ENCODE measurements around the gene SLC13A3. TPM values are rescaled to one million over a fixed set of nuclear protein-coding genes. Genes with fewer than 3 reads are reported as not detected.

The SLC13A3 gene
- total RNA-seq, 1 experiment from 2014 or later = 17.5 TPM

GRCh38 chr20:46548688-46549087 lies 102.6 kb downstream of the SLC13A3 start:
- no peaks in the 10 kb centered on the region for H3K9me3 ChIP-seq (ENCODE audit: control insufficient read depth, low read depth, low read length)
- no peak overlapping the region for H3K18ac ChIP-seq (ENCODE audit: insufficient read length, low read depth, low read length)
- H3T11ph ChIP-seq (ENCODE audit: low read length) = no peak overlapping the region
- WGBS (ENCODE audit: extremely low coverage, insufficient read length, low lambda C conversion rate) = no CpG with 5 or more reads among the region's 5 CpGs
- no peak overlapping the region for H3K27ac Mint-ChIP-seq
- H3K23ac ChIP-seq (ENCODE audit: insufficient read length, low read depth, low read length) = no peak overlapping the region
- H2BK15ac ChIP-seq (ENCODE audit: low read depth, low read length) = no peak overlapping the region
- no peak overlapping the region for H3K4me3 Mint-ChIP-seq
- no peaks in the 10 kb centered on the region for H3K9me3 Mint-ChIP-seq
- H3K9ac ChIP-seq (ENCODE audit: extremely low read depth, insufficient read length, low read length) = no peak overlapping the region
- H4K8ac ChIP-seq (replicated peaks; ENCODE audit: insufficient read length, low read depth, low read length) = no peak overlapping the region
- H3K4ac ChIP-seq (ENCODE audit: low read depth, low read length) = no peak overlapping the region
- no peaks in the 10 kb centered on the region for H3K27me3 Mint-ChIP-seq (ENCODE audit: low read depth)
- H3K27me3 ChIP-seq (ENCODE audit: insufficient read depth, low read length) = no peaks in the 10 kb centered on the region
- no peak overlapping the region for H4K91ac ChIP-seq (ENCODE audit: insufficient read length, low read depth, low read length)
- H2BK12ac ChIP-seq (ENCODE audit: insufficient read length, low read depth, low read length) = no peak overlapping the region
- no peak overlapping the region for H3K56ac ChIP-seq (ENCODE audit: insufficient read length, low read depth, low read length)
- TF ChIP-seq, protein P1, sequence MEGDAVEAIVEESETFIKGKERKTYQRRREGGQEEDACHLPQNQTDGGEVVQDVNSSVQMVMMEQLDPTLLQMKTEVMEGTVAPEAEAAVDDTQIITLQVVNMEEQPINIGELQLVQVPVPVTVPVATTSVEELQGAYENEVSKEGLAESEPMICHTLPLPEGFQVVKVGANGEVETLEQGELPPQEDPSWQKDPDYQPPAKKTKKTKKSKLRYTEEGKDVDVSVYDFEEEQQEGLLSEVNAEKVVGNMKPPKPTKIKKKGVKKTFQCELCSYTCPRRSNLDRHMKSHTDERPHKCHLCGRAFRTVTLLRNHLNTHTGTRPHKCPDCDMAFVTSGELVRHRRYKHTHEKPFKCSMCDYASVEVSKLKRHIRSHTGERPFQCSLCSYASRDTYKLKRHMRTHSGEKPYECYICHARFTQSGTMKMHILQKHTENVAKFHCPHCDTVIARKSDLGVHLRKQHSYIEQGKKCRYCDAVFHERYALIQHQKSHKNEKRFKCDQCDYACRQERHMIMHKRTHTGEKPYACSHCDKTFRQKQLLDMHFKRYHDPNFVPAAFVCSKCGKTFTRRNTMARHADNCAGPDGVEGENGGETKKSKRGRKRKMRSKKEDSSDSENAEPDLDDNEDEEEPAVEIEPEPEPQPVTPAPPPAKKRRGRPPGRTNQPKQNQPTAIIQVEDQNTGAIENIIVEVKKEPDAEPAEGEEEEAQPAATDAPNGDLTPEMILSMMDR (conservative IDR thresholded peaks at IDR 0.05) = no peak
- no peak overlapping the region for H3K4me2 ChIP-seq (ENCODE audit: insufficient read depth, insufficient read length, low read length)
- H3K23me2 ChIP-seq (ENCODE audit: insufficient read length, low read depth, low read length, poor library complexity, severe bottlenecking) = no peaks in the 10 kb centered on the region
- DNase-seq = no peak
- no peak overlapping the region for H4K5ac ChIP-seq (ENCODE audit: insufficient read length, low read depth, low read length)
- no peaks in the 10 kb centered on the region for H3K79me1 ChIP-seq (ENCODE audit: insufficient read depth, low read depth, low read length, poor library complexity, severe bottlenecking)
- no peak overlapping the region for H2AK5ac ChIP-seq (ENCODE audit: insufficient read length, low read length)
- H2BK5ac ChIP-seq (ENCODE audit: insufficient read length, low read length) = no peak overlapping the region
- no peaks in the 10 kb centered on the region for H3K79me2 ChIP-seq (ENCODE audit: insufficient read depth, low read length)
- H3K27ac ChIP-seq (ENCODE audit: insufficient read length, low read depth, low read length) = no peak overlapping the region
- no peak overlapping the region for H3K14ac ChIP-seq (ENCODE audit: insufficient read depth, low read length)
- H2BK20ac ChIP-seq (ENCODE audit: low read depth, low read length, poor library complexity, severe bottlenecking) = no peak overlapping the region
- no peak overlapping the region for H2BK120ac ChIP-seq (ENCODE audit: low read depth, low read length, poor library complexity, severe bottlenecking)
- H3K36me3 Mint-ChIP-seq (ENCODE audit: insufficient read depth in 1 of 3, low read depth in 3 of 3) = no peaks in the 10 kb centered on the region
- H4K20me1 ChIP-seq (ENCODE audit: control insufficient read depth, insufficient read depth, insufficient read length) = no peaks in the 10 kb centered on the region
- H2AFZ ChIP-seq (ENCODE audit: low read length) = no peak overlapping the region
- H3K4me1 ChIP-seq (ENCODE audit: insufficient read depth, low read length) = no peaks in the 10 kb centered on the region; the same call in 1 of the 2 replicates
- H3K4me1 Mint-ChIP-seq = peaks cover 31 to 35% of the 10 kb centered on the region in 2 experiments

Measured in H9 (cell line).